HTR-8/SVneo (cell line): ENCODE results near the gene CFAP54.
"Not testable (repeated sequence)": the region's sequence is repeated elsewhere in the genome, so short reads cannot be mapped to it uniquely, and the experiment has no call there.

ENCODE experiments used
- DNase-seq: peaks from one replicate; pipeline ENCODE4 v3.0.0; 2011; ENCODE audit warnings: low spot score, mixed read lengths; ENCODE audit not compliant: insufficient read length
- FAIRE-seq: peaks from 2 replicates; lab custom pipeline; 2011; peaks lifted over from hg19 to GRCh38; lab: Jason Lieb, UNC

Gene CFAP54

DNA sequence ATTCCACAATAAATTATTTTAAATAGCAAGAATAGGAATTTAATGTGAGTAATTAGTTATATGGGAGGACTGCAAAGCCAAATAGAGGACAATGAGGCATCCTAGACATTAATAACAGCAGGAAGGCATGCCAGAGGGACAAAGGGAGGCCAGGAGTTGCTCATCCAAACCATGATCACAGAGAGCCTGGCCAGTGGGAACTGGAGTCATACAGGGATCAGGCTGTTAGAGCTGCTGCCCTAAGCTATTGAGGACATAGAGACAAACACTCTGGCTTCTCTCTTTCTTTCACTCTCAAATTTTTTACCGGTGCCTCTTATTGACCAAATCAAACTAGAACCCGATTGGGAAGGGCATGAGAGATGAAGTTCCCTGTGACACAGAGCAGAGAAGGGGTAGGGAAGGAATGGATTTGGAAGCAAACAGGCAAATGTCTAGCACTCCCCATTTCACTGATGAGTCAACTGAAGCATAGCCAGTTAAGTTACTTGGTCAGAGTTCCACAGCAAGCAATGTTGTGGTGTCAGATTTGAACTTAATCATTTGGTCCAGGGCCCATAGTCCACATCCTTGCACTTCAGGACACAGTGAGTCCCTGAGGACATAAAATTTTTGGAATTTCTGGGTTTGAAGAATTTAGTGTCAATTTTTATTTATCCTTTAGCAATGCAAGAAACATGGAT, 17.9 kb upstream of the CFAP54 start:
- peak; percentile 52 for FAIRE-seq

DNA sequence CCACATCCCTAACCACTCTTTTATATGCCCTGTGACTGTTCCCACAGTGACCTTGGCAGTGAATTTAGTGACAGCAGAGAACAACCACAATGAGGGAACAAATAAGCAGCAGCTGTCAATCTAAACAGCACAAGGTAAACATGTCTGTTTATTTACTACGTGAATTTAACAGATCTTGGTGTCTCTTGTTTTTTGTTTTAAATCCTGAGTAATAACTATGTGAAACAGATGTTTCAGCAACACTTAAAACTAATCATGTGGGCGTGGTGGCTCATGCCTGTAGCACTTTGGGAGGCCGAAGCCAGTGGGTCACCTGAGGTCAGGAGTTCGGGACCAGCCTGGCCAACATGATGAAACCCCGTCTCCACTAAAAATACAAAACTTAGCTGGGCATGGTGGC, 17.0 kb upstream of the CFAP54 start:
- no peak for DNase-seq
- FAIRE-seq: no peak

More for the DNA sequence above, 17.9 kb upstream of the CFAP54 start:
- DNase-seq: no peak

DNA sequence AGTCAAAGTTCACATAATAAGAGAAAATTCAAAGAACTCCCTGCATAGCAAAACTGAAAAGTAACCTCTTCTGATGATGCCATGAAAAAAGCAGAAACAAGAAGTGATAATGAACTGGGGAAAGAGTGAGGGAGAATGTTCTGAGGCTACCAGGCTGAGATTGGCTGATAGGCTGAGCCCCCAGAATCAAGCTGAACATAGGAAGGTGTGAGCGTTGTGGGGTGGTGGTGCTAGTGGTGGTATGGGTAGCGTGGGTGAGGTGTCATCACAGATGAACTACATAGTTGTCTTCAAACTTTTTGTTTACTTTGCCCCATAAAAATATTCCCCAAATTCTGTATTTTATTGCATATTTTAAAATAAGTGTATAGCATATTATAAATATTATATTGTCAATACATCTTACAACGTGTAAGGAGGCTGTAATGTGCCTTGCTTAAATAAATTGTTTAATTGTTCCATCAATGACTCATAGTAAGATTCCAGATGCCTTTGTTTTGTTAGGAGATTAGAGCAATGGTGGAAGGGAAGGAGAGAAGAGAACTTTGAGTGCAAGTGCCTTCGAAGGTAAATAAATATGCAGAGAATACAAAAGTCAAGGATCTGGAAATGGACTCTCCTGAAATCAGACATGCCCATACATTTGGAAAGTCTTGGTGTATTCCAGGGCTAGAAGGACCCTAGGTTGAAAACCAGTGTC, 15.8 kb upstream of the CFAP54 start:
- FAIRE-seq: no peak
- no peak for DNase-seq

DNA sequence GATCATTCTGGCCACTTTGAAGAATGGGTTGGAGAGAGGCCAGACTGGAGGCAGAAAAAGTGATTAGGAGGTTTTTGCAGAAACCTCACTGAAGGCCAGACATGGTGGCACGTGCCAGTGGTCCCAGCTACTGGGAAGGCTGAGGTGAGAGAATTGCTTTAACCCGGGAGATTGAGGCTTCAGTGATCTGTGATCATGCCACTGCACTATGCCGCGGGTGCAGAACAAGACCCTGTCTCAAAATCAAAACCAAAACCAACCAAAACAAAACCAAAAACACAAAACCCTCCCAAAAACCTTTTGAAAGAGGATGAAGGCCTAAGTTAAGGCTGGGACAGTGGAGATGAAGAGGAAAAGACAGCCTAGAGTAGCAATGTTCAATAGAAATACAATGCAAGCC, 15.2 kb upstream of the CFAP54 start:
- no peak for FAIRE-seq

DNA sequence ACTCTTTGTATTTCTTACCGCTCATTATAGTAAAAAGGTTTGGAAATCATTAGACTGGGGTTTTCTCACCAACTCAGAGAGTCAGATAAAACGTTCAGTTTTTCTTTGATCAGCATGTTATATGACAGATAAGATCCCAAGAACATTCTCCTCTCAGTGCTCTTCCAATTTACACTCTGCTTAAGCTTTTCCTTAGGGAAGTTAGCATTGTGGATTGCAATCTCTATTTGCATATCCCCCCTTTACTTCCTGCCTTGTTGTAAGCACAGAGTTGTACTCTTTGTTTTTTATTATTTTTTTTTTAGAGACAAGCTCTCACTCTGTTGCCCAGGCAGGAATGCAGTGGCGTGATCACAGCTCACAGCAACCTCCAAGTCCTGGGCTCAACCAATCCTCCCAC, 11.4 kb upstream of the CFAP54 start:
- DNase-seq (no peak), FAIRE-seq (no peak)

More for the DNA sequence above, 15.2 kb upstream of the CFAP54 start:
- DNase-seq: no peak

DNA sequence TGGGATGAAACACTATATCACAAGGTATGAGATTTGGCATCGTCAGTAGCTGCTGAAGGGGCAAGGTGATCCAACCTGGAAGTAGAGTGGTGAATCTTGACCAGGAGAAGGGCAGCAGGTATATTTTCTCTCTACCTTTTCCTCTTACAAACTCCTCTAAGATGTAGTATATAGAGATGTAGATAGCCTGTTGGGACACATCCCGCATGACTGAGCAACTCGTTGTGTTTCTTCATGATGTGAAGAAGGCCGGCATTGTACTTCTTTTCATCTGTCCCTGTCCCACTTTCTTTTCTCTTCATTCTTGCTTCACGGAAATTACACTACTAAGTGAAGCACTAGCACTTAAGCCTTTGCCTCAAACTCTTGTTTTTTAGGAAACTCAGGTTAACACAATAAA, 7.3 kb upstream of the CFAP54 start:
- FAIRE-seq (no peak), DNase-seq (no peak)

DNA sequence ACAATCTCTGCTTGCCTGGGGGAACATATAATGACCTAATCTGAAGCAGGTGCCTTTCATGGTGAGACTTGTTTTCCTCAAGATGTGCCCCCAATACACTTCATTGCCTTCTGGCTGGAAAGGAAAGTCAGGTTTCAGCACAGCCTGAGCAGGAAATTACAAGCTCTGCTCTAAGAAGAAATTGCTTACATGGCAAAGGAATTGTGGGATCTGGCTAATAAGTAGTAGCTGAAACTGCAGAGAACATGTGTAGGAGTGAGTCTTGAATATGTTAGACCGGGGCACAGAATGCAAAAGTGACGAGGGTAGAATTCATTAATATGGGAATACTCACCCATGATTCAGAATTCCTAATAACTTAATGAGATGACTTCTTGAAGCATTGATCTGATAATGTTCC, 6.3 kb upstream of the CFAP54 start:
- FAIRE-seq (no peak), DNase-seq (no peak)

DNA sequence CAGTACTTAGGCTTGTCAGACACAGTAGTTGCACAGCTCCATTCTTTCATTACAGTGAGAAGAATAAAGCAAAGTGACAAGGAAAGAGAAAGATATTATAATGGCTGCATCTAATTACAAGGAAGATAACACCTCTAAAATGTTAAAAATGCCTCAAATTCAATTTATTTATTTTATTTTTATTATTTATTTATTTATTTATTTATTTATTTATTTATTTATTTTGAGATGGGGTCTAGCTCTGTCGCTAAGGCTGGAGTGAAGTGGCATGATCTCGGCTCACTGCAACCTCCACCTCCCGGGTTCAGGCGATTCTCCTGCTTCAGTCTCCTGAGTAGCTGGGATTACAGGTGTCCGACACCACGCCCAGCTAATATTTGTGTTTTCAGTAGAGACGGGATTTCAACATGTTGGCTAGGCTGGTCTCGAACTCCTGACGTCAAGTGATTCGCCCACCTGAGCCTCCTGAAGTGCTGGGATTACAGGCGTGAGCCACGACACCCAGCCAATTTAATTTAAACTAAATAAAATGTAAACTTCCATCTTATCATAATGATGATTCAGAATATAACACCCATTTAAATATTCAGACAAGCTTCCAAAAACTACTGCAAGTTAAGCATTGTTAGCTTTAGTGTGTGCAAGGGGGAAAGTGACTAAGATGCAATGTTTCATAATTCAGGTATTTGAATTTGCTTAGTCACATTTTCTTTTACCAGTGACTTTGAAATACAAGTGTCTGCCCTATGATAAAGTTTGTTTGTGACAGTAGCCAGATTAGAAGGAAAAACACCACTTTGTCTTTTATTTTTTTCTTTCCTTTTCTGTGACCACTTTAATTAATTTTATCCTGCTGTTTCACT, 2.4 kb upstream of the CFAP54 start:
- DNase-seq (no peak), FAIRE-seq (no peak)

DNA sequence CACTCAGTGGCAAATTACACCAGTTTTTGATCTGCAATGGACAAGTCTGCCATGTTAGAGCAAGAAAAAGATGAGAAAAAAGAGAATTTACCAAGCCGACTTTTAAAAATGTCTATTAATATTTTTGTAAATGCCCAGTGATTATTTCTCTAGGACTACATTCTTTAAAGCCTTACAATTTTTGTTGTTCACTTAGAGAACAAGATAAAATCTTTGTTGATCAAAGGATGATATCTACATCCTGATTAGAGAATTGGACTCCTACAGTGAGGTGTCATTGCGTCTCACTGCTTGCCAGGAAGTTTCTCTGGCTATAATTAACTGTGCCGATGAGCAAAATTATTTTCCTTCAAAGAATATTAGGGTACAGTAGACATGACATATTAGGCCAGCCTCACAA, 1.7 kb upstream of the CFAP54 start:
- DNase-seq (no peak), FAIRE-seq (no peak)

DNA sequence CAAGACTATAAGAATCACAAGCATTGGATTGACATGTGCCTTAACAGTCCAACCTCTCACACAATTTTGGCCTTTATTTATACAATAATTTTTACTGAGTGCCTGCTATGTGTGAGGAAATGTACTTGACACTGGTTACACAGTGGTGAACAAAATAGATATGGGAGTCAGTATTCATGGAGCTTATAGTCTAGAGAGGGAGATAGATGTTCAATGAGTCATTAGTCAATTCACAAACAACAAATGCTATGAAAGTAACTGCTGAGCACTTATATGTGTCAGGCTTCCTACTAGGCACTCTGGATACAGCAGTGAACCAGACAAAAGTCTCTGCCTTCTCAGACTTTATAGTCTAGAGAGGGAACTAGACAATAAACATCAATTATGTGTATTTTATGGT, 3.7 kb downstream of the CFAP54 start:
- DNase-seq: no peak
- FAIRE-seq: no peak

DNA sequence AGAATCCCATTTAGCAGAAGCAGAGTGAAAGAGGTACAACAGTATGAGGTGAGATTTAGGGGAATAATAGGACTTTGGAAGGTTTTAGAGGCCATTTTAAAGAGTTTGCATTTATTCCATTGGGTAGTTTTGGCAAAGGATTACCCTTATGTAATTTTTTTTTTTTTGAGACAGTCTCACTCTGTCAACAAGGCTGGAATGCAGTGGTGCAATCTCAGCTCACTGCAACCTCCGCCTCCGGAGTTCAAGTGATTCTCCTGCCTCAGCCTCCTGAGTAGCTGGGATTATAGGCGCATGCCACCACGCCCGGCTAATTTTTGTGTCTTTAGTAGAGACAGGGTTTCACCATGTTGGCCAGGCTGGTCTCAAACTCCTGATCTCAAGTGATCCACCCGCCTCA, 4.8 kb downstream of the CFAP54 start:
- not testable (repeated sequence) for FAIRE-seq, DNase-seq

DNA sequence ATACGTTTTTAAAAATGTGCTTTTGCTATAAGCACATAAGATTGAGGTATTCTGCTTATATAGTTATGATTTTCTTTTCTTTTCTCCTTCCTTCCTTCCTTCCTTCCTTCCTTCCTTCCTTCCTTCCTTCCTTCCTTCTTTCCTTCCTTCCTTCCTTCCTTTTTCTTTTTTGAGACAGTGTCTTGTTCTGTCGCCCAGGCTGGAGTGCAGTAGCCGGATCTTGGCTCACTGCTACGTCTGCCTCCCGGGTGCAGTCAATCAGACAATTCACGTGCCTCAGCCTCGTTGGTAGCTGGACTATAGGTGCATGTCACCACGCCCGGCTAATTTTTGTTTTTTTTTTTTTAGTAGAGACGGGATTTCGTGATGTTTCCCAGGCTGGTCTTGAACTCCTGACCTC, 5.8 kb downstream of the CFAP54 start:
- DNase-seq: no peak
- FAIRE-seq: no peak

DNA sequence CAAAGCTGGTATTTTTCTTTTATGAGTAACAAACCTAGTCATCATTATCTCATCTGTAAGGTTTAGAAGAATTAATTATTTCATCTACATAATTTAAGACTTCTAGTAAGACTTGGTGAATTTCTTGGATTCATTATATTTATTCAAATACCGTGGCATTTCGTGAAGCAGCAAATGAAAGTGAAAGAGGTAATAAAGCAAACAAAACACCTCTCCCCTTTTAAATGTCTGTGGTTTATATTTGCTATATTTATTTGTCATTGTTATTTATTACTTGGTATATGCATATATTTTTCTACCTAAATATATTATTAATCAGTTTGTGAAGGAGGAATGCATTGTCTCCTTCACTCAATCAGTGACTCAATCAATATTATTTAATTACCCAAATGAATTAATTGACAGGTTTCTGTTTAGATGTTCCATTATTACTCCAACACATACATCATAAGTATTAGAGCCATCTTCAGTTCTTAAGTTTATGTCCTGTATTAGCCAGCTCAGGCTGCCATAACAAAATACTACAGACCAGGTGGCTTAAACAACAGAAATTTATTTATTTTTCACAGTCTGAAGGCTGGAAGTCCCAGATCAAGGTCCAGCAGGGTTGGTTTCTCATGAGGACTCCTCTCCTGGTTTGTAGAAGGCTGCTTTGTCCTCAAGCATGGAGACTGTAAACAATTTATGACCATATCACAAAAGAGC, 6.6 kb downstream of the CFAP54 start:
- FAIRE-seq: no peak
- no peak for DNase-seq

DNA sequence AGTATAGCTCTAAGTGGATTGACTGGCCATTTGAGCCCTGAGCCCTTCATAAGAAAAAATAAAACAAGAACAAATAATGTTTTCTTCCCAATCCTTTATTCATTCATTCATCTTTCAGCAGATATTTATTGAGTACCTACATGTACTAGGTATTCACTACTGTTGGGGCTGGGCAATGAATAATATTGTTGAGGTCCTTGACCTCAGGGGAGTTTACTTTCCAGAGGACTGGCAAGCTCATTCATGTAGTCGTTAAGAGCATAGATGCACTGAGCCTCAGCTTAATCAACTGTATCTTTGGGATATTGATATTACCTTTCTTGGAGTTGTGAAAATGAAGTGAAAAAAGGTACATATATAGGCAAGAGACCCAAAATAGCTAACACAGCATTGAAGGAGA, 7.6 kb downstream of the CFAP54 start:
- DNase-seq: no peak
- FAIRE-seq: no peak

DNA sequence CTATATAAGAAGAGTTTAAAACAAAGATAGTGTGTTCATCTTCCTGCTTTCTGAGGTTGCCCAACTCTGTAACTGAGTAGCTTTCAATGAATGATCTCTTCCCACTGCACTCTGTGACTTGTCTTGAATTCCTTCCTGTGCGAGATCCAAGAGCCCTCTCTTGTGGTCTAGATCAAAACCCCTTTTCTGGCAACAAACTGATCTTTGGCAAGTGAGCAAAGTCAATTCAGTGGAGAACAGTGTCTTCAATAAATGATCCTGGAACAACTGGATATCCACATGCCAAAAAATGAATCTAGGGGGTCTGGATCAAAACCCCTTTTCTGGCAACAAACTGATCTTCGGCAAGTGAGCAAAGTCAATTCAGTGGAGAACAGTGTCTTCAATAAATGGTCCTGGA, 8.5 kb downstream of the CFAP54 start:
- no peak for DNase-seq
- FAIRE-seq: no peak

DNA sequence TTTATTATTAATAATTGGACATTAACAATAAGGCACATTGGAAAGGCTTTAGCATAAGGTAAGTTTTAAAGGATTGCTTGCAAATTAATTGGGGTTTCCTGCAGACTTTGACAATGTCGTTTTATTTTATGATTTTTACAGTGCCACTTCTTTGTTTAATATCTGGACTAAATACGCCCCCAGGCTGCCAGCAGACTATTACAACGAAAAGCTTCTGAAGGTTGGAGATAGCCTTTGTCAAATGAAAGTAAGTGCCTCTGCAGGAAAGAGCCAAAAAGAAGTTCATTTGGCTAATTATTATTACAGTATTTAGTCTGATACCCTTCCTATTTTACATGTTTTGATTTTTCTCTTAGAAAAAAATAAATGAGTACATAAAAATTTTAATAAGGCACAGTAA, 11.3 kb downstream of the CFAP54 start:
- FAIRE-seq (no peak), DNase-seq (no peak)

DNA sequence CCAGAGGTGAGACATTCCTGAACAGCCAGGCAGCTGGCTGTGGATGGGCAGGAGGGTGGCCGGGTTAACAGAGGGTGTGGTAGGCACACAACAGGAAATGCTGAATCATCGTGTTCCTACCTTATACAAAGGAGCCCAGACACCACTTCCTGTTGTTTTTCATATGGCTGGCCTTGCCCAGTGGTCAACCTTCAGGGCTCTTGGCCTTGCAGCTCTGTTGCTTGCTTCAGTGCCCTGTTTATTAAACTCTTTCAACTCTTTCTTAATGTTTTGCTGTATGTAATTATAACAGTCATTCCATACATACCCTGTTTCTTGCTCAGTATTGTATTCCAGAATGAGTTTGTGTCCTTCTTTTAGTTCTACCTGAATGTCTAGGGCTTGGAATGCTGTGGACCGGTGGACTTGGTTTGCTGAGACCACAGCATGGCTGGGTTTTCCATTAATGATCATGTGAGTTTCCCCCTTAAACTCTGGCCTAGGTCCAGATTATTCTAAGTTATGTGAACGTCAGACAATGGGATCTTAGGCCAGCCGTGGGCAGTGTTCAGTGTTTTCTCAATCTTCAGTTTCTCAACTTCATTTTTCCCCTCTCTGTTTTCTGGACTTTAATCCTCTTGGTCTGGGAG, 11.9 kb downstream of the CFAP54 start:
- no peak for FAIRE-seq
- peak; percentile 60 for DNase-seq

DNA sequence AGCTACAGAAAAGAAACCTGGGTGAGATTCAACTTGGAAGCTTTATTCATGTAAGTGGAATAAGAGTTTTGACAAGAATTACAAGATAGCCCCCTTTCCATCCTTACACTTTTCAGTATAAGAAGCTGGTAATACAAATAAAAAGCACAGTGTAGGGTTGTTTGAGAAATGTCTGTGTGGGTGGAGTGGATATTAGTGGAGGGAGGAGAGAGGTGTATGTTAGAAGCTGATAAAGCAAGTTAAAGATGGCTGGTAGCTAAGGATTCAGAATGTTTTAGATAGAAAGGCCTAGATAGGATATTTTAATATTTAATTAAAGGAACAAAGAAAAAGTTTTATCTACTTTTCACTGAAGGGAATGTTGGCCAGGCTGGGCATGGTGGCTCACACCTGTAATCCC, 12.5 kb downstream of the CFAP54 start:
- DNase-seq (no peak), FAIRE-seq (no peak)

DNA sequence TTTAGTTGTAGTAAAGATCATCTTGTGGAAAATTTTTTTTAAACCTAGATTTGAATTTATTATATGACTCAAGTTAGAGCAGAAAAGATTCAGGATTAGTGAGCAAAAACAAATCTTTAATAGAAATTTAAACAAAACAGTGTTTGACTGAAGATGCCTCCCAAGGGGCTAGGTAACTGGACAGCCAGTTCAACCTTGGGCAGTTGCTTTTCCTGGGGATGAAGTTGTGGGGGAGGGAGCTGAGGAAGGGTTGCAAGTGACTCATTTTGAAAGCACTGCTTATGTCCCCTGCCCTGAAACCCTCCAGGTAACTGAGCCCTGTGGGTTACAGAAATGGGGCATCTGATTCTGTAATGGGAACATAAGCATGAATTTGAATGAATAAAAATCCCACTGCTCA, 13.1 kb downstream of the CFAP54 start:
- FAIRE-seq: no peak
- no peak for DNase-seq

DNA sequence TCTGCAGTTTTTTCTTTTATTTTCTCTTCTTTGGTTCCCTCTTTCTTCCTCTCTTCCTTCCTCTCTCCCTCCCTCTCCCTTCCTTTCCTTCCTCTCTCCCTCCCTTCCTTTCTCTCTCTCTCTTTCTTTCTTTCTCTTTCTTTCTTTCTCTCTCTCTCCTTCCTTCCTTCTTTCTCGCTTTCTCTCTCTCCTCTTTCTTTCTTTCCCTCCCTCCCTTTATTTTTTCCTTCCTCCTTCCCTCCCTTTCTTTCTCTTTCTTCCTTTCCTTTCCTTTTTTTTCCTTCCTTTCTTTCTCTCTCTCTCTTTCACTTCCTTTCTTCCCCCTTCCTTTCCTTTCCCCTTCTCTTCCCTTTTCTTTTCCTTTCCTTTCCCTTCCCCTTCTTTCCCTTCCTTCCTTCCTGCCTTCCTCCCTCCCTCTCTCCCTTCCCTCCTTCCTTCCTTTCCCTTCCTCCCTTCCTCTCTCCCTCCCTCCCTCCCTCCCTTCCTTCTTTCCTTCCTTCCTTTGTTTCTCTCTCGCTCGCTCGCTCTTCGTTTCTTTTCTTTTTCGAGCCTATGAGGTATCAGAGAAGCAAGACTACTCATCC, 13.7 kb downstream of the CFAP54 start:
- FAIRE-seq: no peak

More for the DNA sequence above, 13.7 kb downstream of the CFAP54 start:
- DNase-seq: no peak
